ENCODE measurements around the gene SLC31A2. TPM values are rescaled to one million over a fixed set of nuclear protein-coding genes. Genes with fewer than 3 reads are reported as not detected.

SLC31A2 gene
- total and polyA plus RNA-seq, 4 donors: 7.2 to 30.6 (median 23.8) TPM

DNA sequence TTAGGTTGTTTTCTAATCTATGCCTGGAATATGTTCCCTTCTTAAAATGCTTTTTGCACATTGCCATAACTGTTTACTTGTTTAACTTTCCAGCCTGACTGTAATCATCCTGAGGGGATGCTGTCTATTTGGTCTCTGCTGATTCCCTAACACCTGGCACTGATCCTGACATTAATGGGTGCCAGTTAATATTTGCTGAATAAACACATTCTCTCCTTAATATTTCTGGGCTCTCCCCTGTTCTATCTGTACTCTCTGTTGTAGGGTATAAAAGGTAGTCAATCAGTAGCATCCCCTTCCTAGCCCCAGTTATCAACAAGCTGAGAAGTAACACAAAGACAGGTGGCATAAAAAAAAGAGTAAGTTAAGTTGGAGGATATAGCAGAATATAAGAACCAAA is 21.3 kb upstream of the SLC31A2 start:
- Histone ChIP-seq H3K4me1 (ENCODE audit: control insufficient read depth in 4 of 4, insufficient read depth in 4 of 4, low read length in 3 of 4) (no peaks in the 10 kb centered on the region), H3K27ac (ENCODE audit: low read depth in 1 of 2, low read length in 2 of 2) (no peak overlapping the region), H3K27me3 (ENCODE audit: control insufficient read depth in 4 of 4, insufficient read depth in 4 of 4, low read length in 3 of 4) (peaks cover 0 to 4% (median 0%) of the 10 kb centered on the region in 4 donors), H3K9me3 (ENCODE audit: control insufficient read depth in 4 of 4, low read length in 3 of 4) (no peaks in the 10 kb centered on the region), H3K36me3 (ENCODE audit: control insufficient read depth in 4 of 4, insufficient read depth in 3 of 4, low read depth in 1 of 4, low read length in 3 of 4) (no peaks in the 10 kb centered on the region), H3K9ac (ENCODE audit: low read depth in 1 of 2, low read length in 2 of 2) (no peak overlapping the region), H3K4me3 (ENCODE audit: low read depth in 1 of 3, low read length in 3 of 3) (no peak overlapping the region)
- no peak for DNase-seq (ENCODE audit: low spot score)
- TF ChIP-seq EGR1 (IDR thresholded peaks at IDR 0.05; ENCODE audit: low read depth in 2 of 2) (no peak), RXRA (IDR thresholded peaks at IDR 0.05) (no peak), FOXA1 (IDR thresholded peaks at IDR 0.05) (no peak), RAD21 (IDR thresholded peaks at IDR 0.05) (no peak), REST (IDR thresholded peaks at IDR 0.05) (no peak), MAX (IDR thresholded peaks at IDR 0.05) (no peak), GABPA (IDR thresholded peaks at IDR 0.05 in 1 of 2, conservative IDR thresholded peaks at IDR 0.05 in 1 of 2) (no peak), SP1 (IDR thresholded peaks at IDR 0.05) (no peak), ZBTB33 (IDR thresholded peaks at IDR 0.05) (no peak), YY1 (IDR thresholded peaks at IDR 0.05) (no peak)
- TF ChIP-seq, protein P1, sequence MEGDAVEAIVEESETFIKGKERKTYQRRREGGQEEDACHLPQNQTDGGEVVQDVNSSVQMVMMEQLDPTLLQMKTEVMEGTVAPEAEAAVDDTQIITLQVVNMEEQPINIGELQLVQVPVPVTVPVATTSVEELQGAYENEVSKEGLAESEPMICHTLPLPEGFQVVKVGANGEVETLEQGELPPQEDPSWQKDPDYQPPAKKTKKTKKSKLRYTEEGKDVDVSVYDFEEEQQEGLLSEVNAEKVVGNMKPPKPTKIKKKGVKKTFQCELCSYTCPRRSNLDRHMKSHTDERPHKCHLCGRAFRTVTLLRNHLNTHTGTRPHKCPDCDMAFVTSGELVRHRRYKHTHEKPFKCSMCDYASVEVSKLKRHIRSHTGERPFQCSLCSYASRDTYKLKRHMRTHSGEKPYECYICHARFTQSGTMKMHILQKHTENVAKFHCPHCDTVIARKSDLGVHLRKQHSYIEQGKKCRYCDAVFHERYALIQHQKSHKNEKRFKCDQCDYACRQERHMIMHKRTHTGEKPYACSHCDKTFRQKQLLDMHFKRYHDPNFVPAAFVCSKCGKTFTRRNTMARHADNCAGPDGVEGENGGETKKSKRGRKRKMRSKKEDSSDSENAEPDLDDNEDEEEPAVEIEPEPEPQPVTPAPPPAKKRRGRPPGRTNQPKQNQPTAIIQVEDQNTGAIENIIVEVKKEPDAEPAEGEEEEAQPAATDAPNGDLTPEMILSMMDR (IDR thresholded peaks at IDR 0.05; ENCODE audit: low read depth, low read length, missing input control): no peak

DNA sequence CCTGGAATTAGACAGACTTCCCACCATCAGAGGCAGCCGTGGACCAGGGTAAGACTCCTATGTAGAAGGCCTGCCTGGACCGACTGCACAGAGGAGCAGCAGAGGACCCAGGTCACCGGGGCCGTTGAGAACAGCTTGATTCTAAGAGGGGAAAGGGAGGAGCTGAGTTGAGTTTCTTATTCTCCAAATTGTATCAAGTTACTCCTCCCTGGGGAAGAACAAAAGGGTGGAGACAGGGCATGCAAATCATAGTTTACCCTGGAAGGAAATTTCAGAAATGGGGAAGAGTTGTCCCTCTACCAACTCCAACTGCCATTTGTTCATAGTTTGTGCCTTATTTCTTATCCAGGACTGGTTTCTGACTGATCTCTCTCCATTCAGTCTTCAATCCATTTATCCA is 20.9 kb upstream of the SLC31A2 start:
- Histone ChIP-seq H3K4me3 (ENCODE audit: low read depth in 1 of 3, low read length in 3 of 3) (no peak overlapping the region), H3K36me3 (ENCODE audit: control insufficient read depth in 4 of 4, insufficient read depth in 3 of 4, low read depth in 1 of 4, low read length in 3 of 4) (no peaks in the 10 kb centered on the region), H3K27ac (ENCODE audit: low read depth in 1 of 2, low read length in 2 of 2) (no peak overlapping the region), H3K27me3 (ENCODE audit: control insufficient read depth in 4 of 4, insufficient read depth in 4 of 4, low read length in 3 of 4) (peaks cover 0 to 4% (median 0%) of the 10 kb centered on the region in 4 donors), H3K4me1 (ENCODE audit: control insufficient read depth in 4 of 4, insufficient read depth in 4 of 4, low read length in 3 of 4) (no peaks in the 10 kb centered on the region), H3K9ac (ENCODE audit: low read depth in 1 of 2, low read length in 2 of 2) (no peak overlapping the region), H3K9me3 (ENCODE audit: control insufficient read depth in 4 of 4, low read length in 3 of 4) (no peaks in the 10 kb centered on the region)
- DNase-seq (ENCODE audit: low spot score): no peak
- 55% methylated on average over 4 of the region's 4 CpGs for WGBS
- no peak for TF ChIP-seq ZBTB33 (IDR thresholded peaks at IDR 0.05)
- no peak for TF ChIP-seq RXRA (IDR thresholded peaks at IDR 0.05)
- no peak for TF ChIP-seq REST (IDR thresholded peaks at IDR 0.05)
